ENCODE results near the gene CDH5. TPM values are rescaled to one million over a fixed set of nuclear protein-coding genes. Genes with fewer than 3 reads are reported as not detected.

The CDH5 gene
- total and polyA plus RNA-seq, 2 of the 13 experiments (the other 11 are each of a cell fraction or from before 2014, with no cell fraction given): 0.71 to 1.1 TPM

- TF ChIP-seq CEBPG (CRISPR knock-in tag; IDR thresholded peaks at IDR 0.05) (peak; percentile 94), ETV5 (CRISPR knock-in tag; IDR thresholded peaks at IDR 0.05; ENCODE audit: borderline replicate concordance) (peak; percentile 86), ZC3H13 (CRISPR knock-in tag; IDR thresholded peaks at IDR 0.05) (no peak), TFDP1 (CRISPR knock-in tag; IDR thresholded peaks at IDR 0.05; ENCODE audit: borderline replicate concordance) (peak; percentile 30; the same call in 1 of the 2 replicates), FOSL2 (CRISPR knock-in tag; IDR thresholded peaks at IDR 0.05) (peak; percentile 80), TARDBP (CRISPR knock-in tag; IDR thresholded peaks at IDR 0.05) (peak; percentile 50; the same call in 1 of the 2 replicates), HIVEP1 (CRISPR knock-in tag; IDR thresholded peaks at IDR 0.05) (peak; percentile 54; the same call in 1 of the 2 replicates), CCAR2 (optimal IDR thresholded peaks at IDR 0.05; ENCODE audit: low read depth, low read length) (no peak), NCOA1 (CRISPR knock-in tag; IDR thresholded peaks at IDR 0.05) (0 out of 2 replicates have a peak, but pooled peaks have one; percentile 25), SNAPC2 (CRISPR knock-in tag; IDR thresholded peaks at IDR 0.05) (no peak), ZNF468 (CRISPR knock-in tag; IDR thresholded peaks at IDR 0.05) (no peak), BCL6 (CRISPR knock-in tag; IDR thresholded peaks at IDR 0.05) (peak; percentile 68), ZNF3 (CRISPR knock-in tag; IDR thresholded peaks at IDR 0.05) (no peak), TRAFD1 (CRISPR knock-in tag; IDR thresholded peaks at IDR 0.05; ENCODE audit: borderline replicate concordance) (peak; percentile 37; the same call in 1 of the 2 replicates), NBN (conservative IDR thresholded peaks at IDR 0.05) (no peak), ZNF317 (CRISPR knock-in tag; IDR thresholded peaks at IDR 0.05) (no peak), IRX3 (CRISPR knock-in tag; IDR thresholded peaks at IDR 0.05; ENCODE audit: borderline replicate concordance, low read depth) (no peak), ZBTB20 (CRISPR knock-in tag; IDR thresholded peaks at IDR 0.05; ENCODE audit: borderline replicate concordance, low read depth) (no peak), ARNT (IDR thresholded peaks at IDR 0.05) (no peak), ZNF572 (CRISPR knock-in tag; IDR thresholded peaks at IDR 0.05) (no peak), AKAP8 (CRISPR knock-in tag; IDR thresholded peaks at IDR 0.05) (no peak), PAX8 (CRISPR knock-in tag; IDR thresholded peaks at IDR 0.05; ENCODE audit: borderline replicate concordance) (no peak), ZFAT (CRISPR knock-in tag; conservative IDR thresholded peaks at IDR 0.05) (no peak), ZNF451 (CRISPR knock-in tag; IDR thresholded peaks at IDR 0.05) (no peak)
- TF ChIP-seq, protein P1, sequence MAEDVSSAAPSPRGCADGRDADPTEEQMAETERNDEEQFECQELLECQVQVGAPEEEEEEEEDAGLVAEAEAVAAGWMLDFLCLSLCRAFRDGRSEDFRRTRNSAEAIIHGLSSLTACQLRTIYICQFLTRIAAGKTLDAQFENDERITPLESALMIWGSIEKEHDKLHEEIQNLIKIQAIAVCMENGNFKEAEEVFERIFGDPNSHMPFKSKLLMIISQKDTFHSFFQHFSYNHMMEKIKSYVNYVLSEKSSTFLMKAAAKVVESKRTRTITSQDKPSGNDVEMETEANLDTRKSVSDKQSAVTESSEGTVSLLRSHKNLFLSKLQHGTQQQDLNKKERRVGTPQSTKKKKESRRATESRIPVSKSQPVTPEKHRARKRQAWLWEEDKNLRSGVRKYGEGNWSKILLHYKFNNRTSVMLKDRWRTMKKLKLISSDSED (CRISPR knock-in tag; IDR thresholded peaks at IDR 0.05): no peak
- TF ChIP-seq, protein P2, sequence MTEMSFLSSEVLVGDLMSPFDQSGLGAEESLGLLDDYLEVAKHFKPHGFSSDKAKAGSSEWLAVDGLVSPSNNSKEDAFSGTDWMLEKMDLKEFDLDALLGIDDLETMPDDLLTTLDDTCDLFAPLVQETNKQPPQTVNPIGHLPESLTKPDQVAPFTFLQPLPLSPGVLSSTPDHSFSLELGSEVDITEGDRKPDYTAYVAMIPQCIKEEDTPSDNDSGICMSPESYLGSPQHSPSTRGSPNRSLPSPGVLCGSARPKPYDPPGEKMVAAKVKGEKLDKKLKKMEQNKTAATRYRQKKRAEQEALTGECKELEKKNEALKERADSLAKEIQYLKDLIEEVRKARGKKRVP (CRISPR knock-in tag; IDR thresholded peaks at IDR 0.05): peak in 1 of 2 experiments; percentile 96; a peak in 2 of 4 replicates
These were observed 68.3 kb downstream of the CDH5 start (continued) for GRCh38 chr16:66434619-66435430.

All from HepG2 (cell line).